Cortex of kidney (tissue), 1 donor: ENCODE measurements around the gene STAP1.
"Not testable (repeated sequence)": the region's sequence is repeated elsewhere in the genome, so short reads cannot be mapped to it uniquely, and the experiment has no call there.

Source experiments
- DNase-seq: peaks from one replicate; lab custom pipeline; 2025; lab: John Stamatoyannopoulos, UW

Gene STAP1

GRCh38 chr4:67558493-67558892 is at the start of gene STAP1:
TSS of gene STAP1 (plus strand) at chr4:67558727. CDS start at chr4:67558810, 83 bp downstream.
- no peak for DNase-seq

DNA sequence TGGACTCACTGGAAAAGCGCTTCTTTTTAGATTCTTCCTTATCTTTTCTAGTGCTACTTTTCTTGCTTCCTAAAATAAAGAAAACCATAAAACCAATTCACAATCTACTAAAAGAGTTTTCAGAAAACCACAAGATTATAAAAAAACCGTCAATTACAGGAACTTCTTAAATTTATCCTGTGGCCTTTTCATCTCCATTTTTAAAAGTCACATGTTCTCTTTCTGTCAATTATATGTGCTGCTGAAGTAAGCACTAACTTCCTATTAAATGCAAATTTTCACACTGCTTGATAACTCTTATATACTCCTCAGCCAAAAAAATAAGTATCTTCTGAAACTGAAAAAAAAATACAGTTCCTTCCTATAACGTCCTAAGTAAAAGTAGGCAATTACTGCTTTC is 46.0 kb upstream of the STAP1 start:
- DNase-seq = no peak

DNA sequence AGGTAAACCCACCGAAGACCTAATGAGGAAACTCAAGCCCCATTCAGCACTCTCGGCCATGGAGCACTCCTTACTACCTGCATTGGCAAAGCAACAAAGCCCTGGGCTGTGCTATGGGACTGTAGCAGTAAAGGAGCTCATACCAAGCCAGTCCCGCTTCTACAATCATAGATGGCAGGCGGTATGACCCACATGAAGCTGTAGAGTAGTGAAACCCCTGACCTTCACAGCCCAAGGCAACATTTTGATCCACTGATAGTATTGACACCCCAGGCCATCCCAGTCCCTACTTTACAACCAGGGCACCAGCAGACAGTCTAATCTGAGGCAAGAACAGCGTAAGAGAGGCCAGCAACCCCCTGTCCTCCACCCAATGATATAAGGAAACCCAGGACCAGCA is 38.4 kb upstream of the STAP1 start:
- DNase-seq = no peak

DNA sequence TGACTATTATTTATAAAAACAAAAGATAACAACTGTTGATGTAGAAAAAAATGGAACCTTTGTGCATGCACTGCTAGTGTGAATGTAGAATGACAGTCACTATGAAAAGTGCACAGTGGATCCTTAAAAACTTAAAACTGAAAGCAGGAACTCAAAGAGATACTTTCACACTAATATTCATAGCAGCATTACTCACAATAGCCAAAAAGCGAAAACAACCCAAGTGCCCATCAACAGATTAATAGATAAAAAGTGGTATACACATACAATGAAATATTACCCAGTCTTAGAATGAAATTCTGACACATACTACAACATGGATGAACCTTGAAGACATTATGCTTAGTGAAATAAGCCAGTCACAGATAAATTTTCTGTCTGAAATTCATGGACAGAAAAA is 37.0 kb upstream of the STAP1 start:
- DNase-seq = no peak

GRCh38 chr4:67522230-67522629 is 36.3 kb upstream of the STAP1 start:
- DNase-seq = no peak

- DNase-seq = no peak
Observed at GRCh38 chr4:67522851-67523671, 35.5 kb upstream of the STAP1 start.

DNA sequence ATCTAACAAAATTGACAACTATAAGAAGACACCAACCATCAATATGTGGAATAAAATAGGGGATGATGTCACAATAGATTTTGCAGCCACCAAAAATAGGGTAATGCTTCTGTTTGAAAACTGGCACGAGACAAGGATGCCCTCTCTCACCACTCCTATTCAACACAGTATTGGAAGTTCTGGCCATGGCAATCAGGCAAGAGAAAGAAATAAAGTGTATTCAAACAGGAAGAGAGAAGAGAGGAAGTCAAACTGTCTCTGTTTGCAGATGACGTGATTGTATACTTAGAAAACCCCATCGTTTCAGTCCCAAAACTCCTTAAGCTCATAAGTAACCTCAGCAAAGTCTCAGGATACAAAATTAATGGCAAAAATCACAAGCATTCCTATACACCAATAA is 34.4 kb upstream of the STAP1 start:
- DNase-seq = not testable (repeated sequence)

GRCh38 chr4:67531379-67531962 is 27.1 kb upstream of the STAP1 start:
- DNase-seq = no peak

GRCh38 chr4:67532397-67532796 is 26.1 kb upstream of the STAP1 start:
- DNase-seq = not testable (repeated sequence)

DNA sequence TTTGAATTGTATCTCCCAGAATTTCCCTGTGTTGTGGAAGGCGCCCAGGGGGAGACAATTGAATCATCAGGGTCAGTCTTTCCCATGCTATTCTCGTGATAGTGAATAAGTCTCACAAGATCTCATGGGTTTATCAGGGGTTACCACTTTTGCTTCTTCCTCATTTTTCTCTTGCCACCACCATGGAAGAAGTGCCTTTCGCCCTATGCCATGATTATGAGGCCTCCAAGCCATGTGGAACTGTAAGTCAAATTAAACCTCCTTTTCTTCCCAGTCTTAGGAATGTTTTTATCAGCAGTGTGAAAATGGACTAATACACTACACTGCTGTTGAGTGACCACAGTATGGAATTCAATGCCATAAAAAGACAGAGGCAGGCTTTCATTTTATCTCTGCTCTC is 25.4 kb upstream of the STAP1 start:
- DNase-seq = no peak

- DNase-seq = no peak
Observed at GRCh38 chr4:67535280-67535840, 23.2 kb upstream of the STAP1 start.

DNA sequence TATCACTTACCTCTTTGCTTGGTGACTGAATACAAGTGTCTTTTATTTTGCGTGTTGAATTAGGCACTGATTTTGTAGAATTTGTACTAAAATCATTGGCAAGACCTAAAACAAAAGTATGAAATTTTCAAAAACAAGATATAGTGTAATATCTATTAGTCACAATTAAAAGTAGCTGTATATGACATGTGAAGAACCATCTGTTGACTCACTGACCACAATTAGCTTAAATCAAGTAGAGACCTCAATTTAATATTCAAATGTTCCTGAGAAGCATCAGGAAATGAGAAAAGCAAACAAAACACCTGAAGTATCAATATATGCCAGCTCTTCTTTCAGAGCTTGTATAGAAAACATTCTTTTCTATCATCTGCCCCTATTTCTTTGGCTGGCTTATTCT is 18.7 kb upstream of the STAP1 start:
- DNase-seq = no peak

DNA sequence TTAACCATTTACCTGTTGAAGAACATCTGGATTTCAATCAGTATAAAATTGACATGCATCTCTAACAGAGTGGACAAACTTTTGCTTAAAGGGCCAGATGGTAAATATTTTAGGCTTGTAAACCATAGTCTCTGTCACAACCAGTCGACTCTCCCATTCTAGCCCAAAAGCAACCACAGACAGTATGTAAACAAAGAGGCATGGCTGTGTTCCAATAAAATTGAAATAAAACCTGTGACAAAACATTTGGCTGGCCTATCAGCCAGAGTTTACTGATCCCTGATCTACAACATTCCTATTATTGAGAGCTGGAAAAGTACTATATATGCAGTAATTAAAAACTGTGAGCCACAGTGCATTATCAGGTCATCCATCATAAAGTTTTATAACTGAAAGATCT is 16.5 kb upstream of the STAP1 start:
- DNase-seq = no peak

- DNase-seq = peak; percentile 44
Observed at GRCh38 chr4:67545199-67546003, 13.1 kb upstream of the STAP1 start, which contains the start of gene CENPC. TSS of gene CENPC (minus strand) at chr4:67545503. CDS start at chr4:67545355, 148 bp downstream.

DNA sequence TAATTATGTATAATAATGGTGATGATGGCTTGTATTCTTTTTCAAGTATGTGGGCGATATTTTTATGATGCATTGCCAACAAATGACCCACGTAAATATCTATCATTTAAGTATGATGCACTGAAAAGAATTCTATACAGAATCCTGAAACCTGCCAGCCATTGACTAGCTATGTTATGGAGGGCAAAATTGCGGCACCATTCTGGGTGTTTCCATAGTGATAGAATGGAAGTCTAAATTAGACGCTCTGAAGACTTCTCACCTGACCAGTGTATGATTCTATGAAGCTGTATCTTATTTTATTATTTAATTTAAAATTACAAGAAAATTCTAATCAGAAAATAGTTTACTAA is 12.5 kb upstream of the STAP1 start:
- DNase-seq = no peak

- no peak for DNase-seq
Observed at GRCh38 chr4:67546971-67547370, 11.6 kb upstream of the STAP1 start.

- DNase-seq = no peak
Observed at GRCh38 chr4:67549123-67549522, 9.4 kb upstream of the STAP1 start.

GRCh38 chr4:67550451-67550850 is 8.1 kb upstream of the STAP1 start:
- no peak for DNase-seq

DNA sequence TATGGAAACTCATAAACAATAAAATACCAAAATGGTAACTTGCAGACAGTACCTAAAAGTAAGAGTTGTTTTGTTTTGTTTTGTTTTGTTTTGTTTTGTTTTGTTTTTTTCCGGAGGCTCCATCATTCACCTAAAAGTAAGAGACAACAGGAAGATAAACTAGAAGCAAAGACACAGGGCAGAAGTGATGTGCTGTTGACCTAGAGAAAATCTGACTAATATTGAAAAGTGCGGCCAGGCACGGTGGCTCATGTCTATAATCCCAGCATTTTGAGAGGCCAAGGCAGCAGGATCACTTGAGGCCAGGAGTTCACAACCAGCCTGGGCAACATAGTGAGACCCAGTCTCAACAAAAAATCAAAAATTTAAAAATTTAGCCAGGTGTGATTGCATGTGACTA is 7.7 kb upstream of the STAP1 start:
- DNase-seq = no peak

- DNase-seq = not testable (repeated sequence)
Observed at GRCh38 chr4:67552146-67552792, 6.3 kb upstream of the STAP1 start.

- DNase-seq = no peak
Observed at GRCh38 chr4:67554096-67554495, 4.4 kb upstream of the STAP1 start.

- no peak for DNase-seq
Observed at GRCh38 chr4:67555447-67555846, 3.1 kb upstream of the STAP1 start.
